GM12878 (cell line): ENCODE data around the gene MOK. TPM values are rescaled to one million over a fixed set of nuclear protein-coding genes. Genes with fewer than 3 reads are reported as not detected.

Source experiments
- ATAC-seq: fragments of 200-7000 bp; cut with Tn5 transposase; 3 replicates; pipeline ENCODE4 v1.9.1; 2020; ENCODE audit warnings: mild to moderate bottlenecking, moderate library complexity
- BruUV-seq: library from RNA; stranded (reverse); fragments of 400-500 nt; replicated peaks from 2 replicates; lab custom pipeline; 2021; lab: Mats Ljungman, UMichigan
- CTCF ChIA-PET: fragments of 300-600 bp; sonication (Branson Sonifier 250); formaldehyde crosslinking; extraction: SDS; loops from one replicate; lab custom pipeline; 2021; ENCODE audit warnings: inconsistent platforms; lab: Yijun Ruan, JAX
- POLR2A ChIA-PET: fragments of 350-600 bp; formaldehyde crosslinking; extraction: SDS; loops from one replicate; lab custom pipeline; 2021; ENCODE audit warnings: inconsistent platforms; lab: Charles Lee
- RAD21 ChIA-PET: fragments of 300-600 bp; sonication (Branson Sonifier 250); formaldehyde crosslinking; loops from one replicate; lab custom pipeline; 2023; ENCODE audit warnings: antibody characterized with exemption; ENCODE audit not compliant: unreplicated experiment; lab: Charles Lee
- SMC1A ChIA-PET: fragments of 300-600 bp; sonication (Branson Sonifier 250); formaldehyde crosslinking; loops from one replicate; lab custom pipeline; 2023; ENCODE audit not compliant: unreplicated experiment, uncharacterized antibody; lab: Charles Lee
- DNase-seq: peaks from one replicate; pipeline ENCODE4 v3.0.0-alpha.2; 2011; ENCODE audit warnings: low read depth, low spot score
- FAIRE-seq: peaks from 3 replicates; lab custom pipeline; 2011; peaks lifted over from hg19 to GRCh38; lab: Jason Lieb, UNC
- H2AFZ ChIP-seq: 2 replicates; pipeline ENCODE4 v1.6.0; 2011; ENCODE audit warnings: low read depth, low read length, control low read depth; ENCODE audit not compliant: control insufficient read depth
- H3K27ac ChIP-seq: 2 replicates; pipeline ENCODE4 v1.5.1; 2011; ENCODE audit warnings: control low read depth; ENCODE audit not compliant: control insufficient read depth, insufficient read depth
- H3K27me3 ChIP-seq, 2 experiments: replicated peaks in 1 of 2; 2 replicates each; pipeline versions ENCODE4 v1.6.0 to v1.6.1; 2011; ENCODE audit warnings: low read length in 1 of 2; ENCODE audit not compliant: control insufficient read depth in 2 of 2, insufficient read depth in 2 of 2
- H3K36me3 ChIP-seq, 2 experiments: 2 replicates each; pipeline ENCODE4 v1.5.1; 2011; ENCODE audit warnings: low read length in 1 of 2; ENCODE audit not compliant: control insufficient read depth in 2 of 2, insufficient read depth in 2 of 2
- H3K4me1 ChIP-seq: 2 replicates; pipeline ENCODE4 v1.6.1; 2011; ENCODE audit warnings: mild to moderate bottlenecking, low read length, moderate library complexity, mixed read lengths; ENCODE audit not compliant: control insufficient read depth, insufficient read depth
- H3K4me2 ChIP-seq: 2 replicates; pipeline ENCODE4 v1.6.0; 2011; ENCODE audit warnings: control low read depth; ENCODE audit not compliant: control insufficient read depth, insufficient read depth
- H3K4me3 ChIP-seq: fragments of 200-600 bp; sonication (generic); 2 replicates; pipeline ENCODE4 v1.5.1; 2016
- H3K79me2 ChIP-seq: 2 replicates; pipeline ENCODE4 v1.6.0; 2011; ENCODE audit warnings: low read length; ENCODE audit not compliant: control insufficient read depth, insufficient read depth
- H3K9ac ChIP-seq: 2 replicates; pipeline ENCODE4 v1.8.0; 2011; ENCODE audit warnings: low read length, control low read depth, mixed read lengths; ENCODE audit not compliant: control insufficient read depth, insufficient read depth
- H3K9me3 ChIP-seq: replicated peaks from 3 replicates; pipeline ENCODE4 v1.5.1; 2011; ENCODE audit warnings: mild to moderate bottlenecking, low read length; ENCODE audit not compliant: control insufficient read depth, insufficient read depth
- H4K20me1 ChIP-seq: 2 replicates; pipeline ENCODE4 v1.6.0; 2011; ENCODE audit not compliant: control insufficient read depth, insufficient read depth
- BCL11A ChIP-seq: IDR thresholded peaks from 2 replicates; pipeline ENCODE4 v1.6.1; 2011; ENCODE audit warnings: low read depth, low read length
- FOXK2 ChIP-seq: fragments of 450-650 bp; IDR thresholded peaks from 2 replicates; pipeline ENCODE4 v1.6.1; 2017; ENCODE audit warnings: mild to moderate bottlenecking, moderate library complexity
- IKZF1 ChIP-seq: fragments of 450-650 bp; conservative IDR thresholded peaks from 2 replicates; pipeline ENCODE4 v1.6.1; 2017; ENCODE audit warnings: antibody characterized with exemption, mild to moderate bottlenecking
- IRF5 ChIP-seq: fragments of 450-650 bp; IDR thresholded peaks from 2 replicates; pipeline ENCODE4 v1.6.1; 2017; ENCODE audit warnings: borderline replicate concordance
- MYB ChIP-seq: fragments of 150-350 bp; IDR thresholded peaks from 2 replicates; pipeline ENCODE4 v1.6.1; 2014; ENCODE audit warnings: mild to moderate bottlenecking, low read depth, low read length, borderline replicate concordance
- RAD21 ChIP-seq: IDR thresholded peaks from 2 replicates; pipeline ENCODE4 v1.6.1; 2011; ENCODE audit warnings: mild to moderate bottlenecking, low read depth, low read length, moderate library complexity; ENCODE audit not compliant: insufficient read depth
- RCOR1 ChIP-seq: conservative IDR thresholded peaks from 2 replicates; pipeline ENCODE4 v1.6.1; 2012; ENCODE audit warnings: low read depth, low read length, improper control_type of control experiment
- RELA ChIP-seq: fragments of 450-650 bp; IDR thresholded peaks from 2 replicates; pipeline ENCODE4 v1.8.0; 2014; ENCODE audit warnings: borderline replicate concordance; ENCODE audit not compliant: partially characterized antibody
- REST ChIP-seq: IDR thresholded peaks from 2 replicates; pipeline ENCODE4 v1.6.1; 2012; ENCODE audit warnings: mild to moderate bottlenecking, low read depth, low read length
- SIN3A ChIP-seq: IDR thresholded peaks from 2 replicates; pipeline ENCODE4 v1.6.1; 2012; ENCODE audit warnings: low read depth, low read length, improper control_type of control experiment
- TAF1 ChIP-seq: IDR thresholded peaks from 2 replicates; pipeline ENCODE4 v1.6.1; 2011; ENCODE audit warnings: mild to moderate bottlenecking, low read depth, low read length, borderline replicate concordance
- ZBED1 ChIP-seq: IDR thresholded peaks from 2 replicates; pipeline ENCODE4 v1.6.1; 2016; ENCODE audit warnings: borderline replicate concordance
- ZNF217 ChIP-seq: fragments of 450-650 bp; IDR thresholded peaks from 2 replicates; pipeline ENCODE4 v1.6.1; 2017; ENCODE audit warnings: antibody characterized with exemption, mild to moderate bottlenecking
- WGBS: methylation state at CpG from one replicate; pipeline ENCODE4 v1.1.6; 2016; ENCODE audit warnings: low lambda C conversion rate; ENCODE audit not compliant: insufficient replicate concordance, insufficient coverage; ENCODE audit errors: missing lambda C conversion rate; 5-methylcytosine and 5-hydroxymethylcytosine counted together
- in situ Hi-C: fragments of 300-500 bp; cut with MboI; formaldehyde crosslinking; loops from 9 replicates; pipeline ENCODE4 v1.14.3; 2018; ENCODE audit warnings: mixed read lengths
- intact Hi-C: fragments of 100-400 bp; cut with micrococcal nuclease; formaldehyde crosslinking; loops from one replicate; pipeline ENCODE4 v1.14.2; 2022; ENCODE audit not compliant: unreplicated experiment
- polyA plus RNA-seq, 11 experiments: library from polyadenylated mRNA; depleted of rRNA in 4 of 11; unstranded in 6 of 11; stranded (reverse) in 5 of 11; fragments of >200 nt; fragmentation: Nextera tagmentation in 4 of 11; fragmentation: Illumina TruSeq in 1 of 11; extraction: Ambion mirVana in 4 of 11; extraction: Trizol in 1 of 11; gene quantifications; 1 replicate in 1 of 11; 2 replicates in 10 of 11; pipeline versions ENCODE4 v1.2.1 to v1.2.3, GENCODE V29; 2011 to 2016; ENCODE audit warnings: inconsistent platforms in 2 of 11, missing spikeins in 2 of 11, low read depth in 1 of 11
- total RNA-seq, 4 experiments: library from RNA; depleted of rRNA in 3 of 4; stranded (reverse); fragments of >200 nt in 3 of 4; fragmentation: Illumina TruSeq in 1 of 4; extraction: Trizol in 1 of 4; gene quantifications; 2 replicates each; pipeline versions ENCODE4 v1.2.1 to v1.2.3, GENCODE V29; 2013 to 2021

MOK gene
- total and polyA plus RNA-seq, 10 of the 15 experiments (the other 5 are each of a cell fraction or from before 2014, with no cell fraction given) = 0.10 to 3.0 (median 1.4) TPM

GRCh38 chr14:102251161-102251560 is 53.8 kb downstream of the MOK start (continued):
- TF ChIP-seq TAF1 = no peak

GRCh38 chr14:102250636-102251035 is 54.3 kb downstream of the MOK start:
- no peak for TF ChIP-seq IRF5
- TF ChIP-seq IKZF1 = no peak
- TF ChIP-seq MYB = no peak
- no peak for TF ChIP-seq RELA
- TF ChIP-seq REST = no peak
- TF ChIP-seq BCL11A = no peak
- no peak for TF ChIP-seq ZNF217
- TF ChIP-seq SIN3A = no peak
- TF ChIP-seq FOXK2 = no peak
- TF ChIP-seq ZBED1 = no peak
- no peak for TF ChIP-seq RCOR1
- no peak for TF ChIP-seq RAD21
- H3K36me3 ChIP-seq = no peaks in the 10 kb centered on the region
- POLR2A ChIA-PET = no interaction called here
- no peaks in the 10 kb centered on the region for H3K79me2 ChIP-seq
- H4K20me1 ChIP-seq = no peaks in the 10 kb centered on the region
- H2AFZ ChIP-seq = no peak overlapping the region
- SMC1A ChIA-PET = interaction anchor here (0.7 kb wide), 1 partner anchor 23 kb away, joined by 3 read pairs; no protein-coding TSS in a partner anchor
- CTCF ChIA-PET = no interaction called here
- H3K9me3 ChIP-seq = no peaks in the 10 kb centered on the region
- no peaks in the 10 kb centered on the region for H3K27me3 ChIP-seq
- H3K4me1 ChIP-seq = no peaks in the 10 kb centered on the region
- no peak overlapping the region for H3K4me3 ChIP-seq
- 80% methylated on average over 15 of the region's 15 CpGs for WGBS
- DNase-seq = no peak
- no peak overlapping the region for H3K4me2 ChIP-seq
- RAD21 ChIA-PET = no interaction called here
- no TSS peak for BruUV-seq
- intact Hi-C loops (no loop called here), in situ Hi-C loops (no loop called here)
- no peak overlapping the region for H3K27ac ChIP-seq
- no peak overlapping the region for H3K9ac ChIP-seq
- no peak for FAIRE-seq
- ATAC-seq = no peak
